Glomerular visceral epithelial cell (primary cell): ENCODE results near the gene SLC19A1.

Source experiments
- DNase-seq: peaks from one replicate; pipeline ENCODE4 v3.0.0-alpha.2; 2016; ENCODE audit errors: extremely low spot score

The SLC19A1 gene

GRCh38 chr21:45542242-45542666 lies at the start of gene SLC19A1:
Gene SLC19A1 (minus strand): TSS chr21:45542440. CDS start chr21:45537959, 4,481 bp downstream.
- peak; percentile 62 for DNase-seq

- no peak for DNase-seq
Observed at GRCh38 chr21:45591619-45592207, 49.5 kb upstream of the SLC19A1 start.

- no peak for DNase-seq
Observed at GRCh38 chr21:45590726-45591618, 48.7 kb upstream of the SLC19A1 start.

GRCh38 chr21:45590246-45590725 lies 48.0 kb upstream of the SLC19A1 start:
- DNase-seq = no peak

GRCh38 chr21:45589686-45590245 lies 47.5 kb upstream of the SLC19A1 start:
- no peak for DNase-seq

- DNase-seq = no peak
Observed at GRCh38 chr21:45588871-45589491, 46.7 kb upstream of the SLC19A1 start.

GRCh38 chr21:45588086-45588825 lies 46.0 kb upstream of the SLC19A1 start:
- DNase-seq = no peak

- DNase-seq = no peak
Observed at GRCh38 chr21:45586289-45586858, 44.1 kb upstream of the SLC19A1 start.

- DNase-seq = no peak
Observed at GRCh38 chr21:45584786-45585185, 42.5 kb upstream of the SLC19A1 start.

GRCh38 chr21:45583831-45584509 lies 41.7 kb upstream of the SLC19A1 start:
- no peak for DNase-seq

- no peak for DNase-seq
Observed at GRCh38 chr21:45582128-45582527, 39.9 kb upstream of the SLC19A1 start.

- DNase-seq = no peak
Observed at GRCh38 chr21:45581322-45581712, 39.1 kb upstream of the SLC19A1 start.

GRCh38 chr21:45580576-45581321 lies 38.5 kb upstream of the SLC19A1 start:
- DNase-seq = no peak

GRCh38 chr21:45580181-45580575 lies 37.9 kb upstream of the SLC19A1 start:
- DNase-seq = no peak

GRCh38 chr21:45579383-45580180 lies 37.3 kb upstream of the SLC19A1 start:
- no peak for DNase-seq

GRCh38 chr21:45578811-45579381 lies 36.7 kb upstream of the SLC19A1 start:
- DNase-seq = no peak

GRCh38 chr21:45578176-45578801 lies 36.0 kb upstream of the SLC19A1 start:
- DNase-seq = no peak

- no peak for DNase-seq
Observed at GRCh38 chr21:45577801-45578175, 35.5 kb upstream of the SLC19A1 start.
